Measurements from ENCODE around the gene TMPRSS7. TPM values are rescaled to one million over a fixed set of nuclear protein-coding genes. Genes with fewer than 3 reads are reported as not detected.
A peak's percentile ranks its signal among the peaks of the same experiment; 100 is the strongest.

Gene TMPRSS7
- total and polyA plus RNA-seq, 2 donors, result 0.05 to 0.09 TPM

GRCh38 chr3:112115806-112116383 lies 81.4 kb downstream of the TMPRSS7 start:
- Histone ChIP-seq H3K27me3 (ENCODE audit: control insufficient read depth in 2 of 2, insufficient read depth in 1 of 2, low read length in 1 of 2) (no peaks in the 10 kb centered on the region), H3K27ac (ENCODE audit: low read depth in 1 of 2, low read length in 1 of 2) (peak overlapping the region; percentile 3 to 87), H3K4me1 (ENCODE audit: control insufficient read depth in 2 of 2, insufficient read depth in 2 of 2, low read length in 2 of 2) (peaks cover 64 to 91% of the 10 kb centered on the region in 2 donors), H3K9me3 (ENCODE audit: control insufficient read depth in 2 of 2, insufficient read depth in 1 of 2, low read length in 1 of 2) (no peaks in the 10 kb centered on the region), H3K4me3 (ENCODE audit: low read length in 2 of 2) (no peak overlapping the region), H3K36me3 (ENCODE audit: control insufficient read depth in 2 of 2, insufficient read depth in 2 of 2, low read length in 1 of 2) (peaks cover 6 to 11% of the 10 kb centered on the region in 2 donors)
- DNase-seq (ENCODE audit: low read depth in 6 of 9, low spot score in 9 of 9), result peak in 1 of 9 donors; percentile 57
- WGBS, result 26% methylated on average over 6 of the region's 6 CpGs

- Histone ChIP-seq H3K4me3 (ENCODE audit: low read length in 2 of 2) (no peak overlapping the region), H3K27me3 (ENCODE audit: control insufficient read depth in 2 of 2, insufficient read depth in 1 of 2, low read length in 1 of 2) (no peaks in the 10 kb centered on the region), H3K4me1 (ENCODE audit: control insufficient read depth in 2 of 2, insufficient read depth in 2 of 2, low read length in 2 of 2) (peaks cover 67 to 92% of the 10 kb centered on the region in 2 donors), H3K9me3 (ENCODE audit: control insufficient read depth in 2 of 2, insufficient read depth in 1 of 2, low read length in 1 of 2) (no peaks in the 10 kb centered on the region), H3K27ac (ENCODE audit: low read depth in 1 of 2, low read length in 1 of 2) (peak overlapping the region; percentile 64 to 87), H3K36me3 (ENCODE audit: control insufficient read depth in 2 of 2, insufficient read depth in 2 of 2, low read length in 1 of 2) (peaks cover 6 to 10% of the 10 kb centered on the region in 2 donors)
- WGBS, result 87% methylated on average over 13 of the region's 13 CpGs
- peak in 1 of 9 donors; percentile 43 for DNase-seq (ENCODE audit: low read depth in 6 of 9, low spot score in 9 of 9)
These were observed 82.2 kb downstream of the TMPRSS7 start for GRCh38 chr3:112116748-112117186.

- 97% methylated on average over 1 of the region's 1 CpG for WGBS
- peaks cover 64 to 87% of the 10 kb centered on the region in 2 donors for H3K4me1 ChIP-seq (ENCODE audit: control insufficient read depth in 2 of 2, insufficient read depth in 2 of 2, low read length in 2 of 2)
These were observed 82.9 kb downstream of the TMPRSS7 start for GRCh38 chr3:112117415-112117814.

GRCh38 chr3:112117841-112118571 lies 83.5 kb downstream of the TMPRSS7 start:
- Histone ChIP-seq H3K4me3 (ENCODE audit: low read length in 2 of 2) (no peak overlapping the region), H3K27ac (ENCODE audit: low read depth in 1 of 2, low read length in 1 of 2) (peak overlapping the region in 1 of 2 donors; percentile 87), H3K36me3 (ENCODE audit: control insufficient read depth in 2 of 2, insufficient read depth in 2 of 2, low read length in 1 of 2) (peaks cover 9 to 16% of the 10 kb centered on the region in 2 donors), H3K4me1 (ENCODE audit: control insufficient read depth in 2 of 2, insufficient read depth in 2 of 2, low read length in 2 of 2) (peaks cover 61 to 81% of the 10 kb centered on the region in 2 donors), H3K27me3 (ENCODE audit: control insufficient read depth in 2 of 2, insufficient read depth in 1 of 2, low read length in 1 of 2) (no peaks in the 10 kb centered on the region), H3K9me3 (ENCODE audit: control insufficient read depth in 2 of 2, insufficient read depth in 1 of 2, low read length in 1 of 2) (no peaks in the 10 kb centered on the region)
- WGBS, result 86% methylated on average over 4 of the region's 4 CpGs
- DNase-seq (ENCODE audit: low read depth in 6 of 9, low spot score in 9 of 9), result peak in 1 of 9 donors; percentile 40

More at GRCh38 chr3:112117415-112117814, 82.9 kb downstream of the TMPRSS7 start:
- Histone ChIP-seq H3K27ac (ENCODE audit: low read depth in 1 of 2, low read length in 1 of 2) (peak overlapping the region; percentile 64 to 87), H3K4me3 (ENCODE audit: low read length in 2 of 2) (no peak overlapping the region), H3K36me3 (ENCODE audit: control insufficient read depth in 2 of 2, insufficient read depth in 2 of 2, low read length in 1 of 2) (peaks cover 6 to 10% of the 10 kb centered on the region in 2 donors), H3K9me3 (ENCODE audit: control insufficient read depth in 2 of 2, insufficient read depth in 1 of 2, low read length in 1 of 2) (no peaks in the 10 kb centered on the region), H3K27me3 (ENCODE audit: control insufficient read depth in 2 of 2, insufficient read depth in 1 of 2, low read length in 1 of 2) (no peaks in the 10 kb centered on the region)
- no peak for DNase-seq (ENCODE audit: low read depth in 6 of 9, low spot score in 9 of 9)

GRCh38 chr3:112119962-112120836 lies 85.7 kb downstream of the TMPRSS7 start:
- no peaks in the 10 kb centered on the region for H3K27me3 ChIP-seq (ENCODE audit: control insufficient read depth in 2 of 2, insufficient read depth in 1 of 2, low read length in 1 of 2)
- peaks cover 57 to 74% of the 10 kb centered on the region in 2 donors for H3K4me1 ChIP-seq (ENCODE audit: control insufficient read depth in 2 of 2, insufficient read depth in 2 of 2, low read length in 2 of 2)
- H3K9me3 ChIP-seq (ENCODE audit: control insufficient read depth in 2 of 2, insufficient read depth in 1 of 2, low read length in 1 of 2), result no peaks in the 10 kb centered on the region
- H3K27ac ChIP-seq (ENCODE audit: low read depth in 1 of 2, low read length in 1 of 2), result peak overlapping the region; percentile 22 to 77
- peaks cover 19 to 35% of the 10 kb centered on the region in 2 donors for H3K36me3 ChIP-seq (ENCODE audit: control insufficient read depth in 2 of 2, insufficient read depth in 2 of 2, low read length in 1 of 2)
- peak in 3 of 9 donors; percentile 49 to 75 (median 50) for DNase-seq (ENCODE audit: low read depth in 6 of 9, low spot score in 9 of 9)
- 12% methylated on average over 9 of the region's 9 CpGs for WGBS
- H3K4me3 ChIP-seq (ENCODE audit: low read length in 2 of 2), result no peak overlapping the region

- H3K36me3 ChIP-seq (ENCODE audit: control insufficient read depth in 2 of 2, insufficient read depth in 2 of 2, low read length in 1 of 2), result peaks cover 19 to 49% of the 10 kb centered on the region in 2 donors
- peak overlapping the region; percentile 2 to 25 for H3K27ac ChIP-seq (ENCODE audit: low read depth in 1 of 2, low read length in 1 of 2)
- H3K27me3 ChIP-seq (ENCODE audit: control insufficient read depth in 2 of 2, insufficient read depth in 1 of 2, low read length in 1 of 2), result no peaks in the 10 kb centered on the region
- peak in 1 of 9 donors; percentile 27 for DNase-seq (ENCODE audit: low read depth in 6 of 9, low spot score in 9 of 9)
- WGBS, result 91% methylated on average over 2 of the region's 2 CpGs
- peaks cover 59 to 74% of the 10 kb centered on the region in 2 donors for H3K4me1 ChIP-seq (ENCODE audit: control insufficient read depth in 2 of 2, insufficient read depth in 2 of 2, low read length in 2 of 2)
- H3K9me3 ChIP-seq (ENCODE audit: control insufficient read depth in 2 of 2, insufficient read depth in 1 of 2, low read length in 1 of 2), result no peaks in the 10 kb centered on the region
- no peak overlapping the region for H3K4me3 ChIP-seq (ENCODE audit: low read length in 2 of 2)
These were observed 87.3 kb downstream of the TMPRSS7 start for GRCh38 chr3:112121577-112122547.

GRCh38 chr3:112122870-112123269 lies 88.3 kb downstream of the TMPRSS7 start:
- no peak for DNase-seq (ENCODE audit: low read depth in 6 of 9, low spot score in 9 of 9)
- Histone ChIP-seq H3K4me3 (ENCODE audit: low read length in 2 of 2) (no peak overlapping the region), H3K4me1 (ENCODE audit: control insufficient read depth in 2 of 2, insufficient read depth in 2 of 2, low read length in 2 of 2) (peaks cover 55 to 70% of the 10 kb centered on the region in 2 donors), H3K9me3 (ENCODE audit: control insufficient read depth in 2 of 2, insufficient read depth in 1 of 2, low read length in 1 of 2) (no peaks in the 10 kb centered on the region), H3K27ac (ENCODE audit: low read depth in 1 of 2, low read length in 1 of 2) (no peak overlapping the region), H3K27me3 (ENCODE audit: control insufficient read depth in 2 of 2, insufficient read depth in 1 of 2, low read length in 1 of 2) (no peaks in the 10 kb centered on the region), H3K36me3 (ENCODE audit: control insufficient read depth in 2 of 2, insufficient read depth in 2 of 2, low read length in 1 of 2) (peaks cover 15 to 49% of the 10 kb centered on the region in 2 donors)

GRCh38 chr3:112123548-112123947 lies 89.0 kb downstream of the TMPRSS7 start:
- peaks cover 56 to 70% of the 10 kb centered on the region in 2 donors for H3K4me1 ChIP-seq (ENCODE audit: control insufficient read depth in 2 of 2, insufficient read depth in 2 of 2, low read length in 2 of 2)
- no peak for DNase-seq (ENCODE audit: low read depth in 6 of 9, low spot score in 9 of 9)
- H3K4me3 ChIP-seq (ENCODE audit: low read length in 2 of 2), result no peak overlapping the region
- 97% methylated on average over 2 of the region's 2 CpGs for WGBS
- H3K27me3 ChIP-seq (ENCODE audit: control insufficient read depth in 2 of 2, insufficient read depth in 1 of 2, low read length in 1 of 2), result no peaks in the 10 kb centered on the region
- H3K27ac ChIP-seq (ENCODE audit: low read depth in 1 of 2, low read length in 1 of 2), result no peak overlapping the region
- H3K9me3 ChIP-seq (ENCODE audit: control insufficient read depth in 2 of 2, insufficient read depth in 1 of 2, low read length in 1 of 2), result no peaks in the 10 kb centered on the region
- H3K36me3 ChIP-seq (ENCODE audit: control insufficient read depth in 2 of 2, insufficient read depth in 2 of 2, low read length in 1 of 2), result peaks cover 15 to 49% of the 10 kb centered on the region in 2 donors
